GM06990 (cell line): ENCODE data around the gene RNASET2.

Source experiments
- DNase-seq: peaks from one replicate; pipeline ENCODE4 v3.0.0-alpha.2; 2011; ENCODE audit not compliant: insufficient read length; ENCODE audit errors: extremely low read depth
- H3K27me3 ChIP-seq: replicated peaks from 2 replicates; pipeline ENCODE4 v1.6.0; 2011; ENCODE audit warnings: low read length; ENCODE audit not compliant: control insufficient read depth, insufficient read depth
- H3K36me3 ChIP-seq: 2 replicates; pipeline ENCODE4 v1.5.1; 2011; ENCODE audit warnings: low read length; ENCODE audit not compliant: control insufficient read depth, insufficient read depth
- H3K4me3 ChIP-seq: replicated peaks from 2 replicates; pipeline ENCODE4 v1.5.1; 2011; ENCODE audit warnings: low read depth, mild to moderate bottlenecking, control low read depth, low read length
- CTCF ChIP-seq: IDR thresholded peaks from 2 replicates; pipeline ENCODE4 v1.5.1; 2011; ENCODE audit warnings: low read length, control low read depth, mild to moderate bottlenecking, inconsistent platforms; ENCODE audit not compliant: insufficient read depth, poor library complexity, severe bottlenecking

The RNASET2 gene

GRCh38 chr6:166969390-166970002, 13.1 kb upstream of the RNASET2 start:
- H3K27me3 ChIP-seq = no peaks in the 10 kb centered on the region
- TF ChIP-seq CTCF = no peak
- no peak for DNase-seq
- H3K4me3 ChIP-seq = no peak overlapping the region
- H3K36me3 ChIP-seq = no peaks in the 10 kb centered on the region; the same call in 1 of the 2 replicates

- no peak for DNase-seq
- Histone ChIP-seq H3K36me3 (no peaks in the 10 kb centered on the region), H3K4me3 (no peak overlapping the region), H3K27me3 (no peaks in the 10 kb centered on the region)
- no peak for TF ChIP-seq CTCF
Measured at GRCh38 chr6:166966268-166966667, 9.9 kb upstream of the RNASET2 start.

DNA sequence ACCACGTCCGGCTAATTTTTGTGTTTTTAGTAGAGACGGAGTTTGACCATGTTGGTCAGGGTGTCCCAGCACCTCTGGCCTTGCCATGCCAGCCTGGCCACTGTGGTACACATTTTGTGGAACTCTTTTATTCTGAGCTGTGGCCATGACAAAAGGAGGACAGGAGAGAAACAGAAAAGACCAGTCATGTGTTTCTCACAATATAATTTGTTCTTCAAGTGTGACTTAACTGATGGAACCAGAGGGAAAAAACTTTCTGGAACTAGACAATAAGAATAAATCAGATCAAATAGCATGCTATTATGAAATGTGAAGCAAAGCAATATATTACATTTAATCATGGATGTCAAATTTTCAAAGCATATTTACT, 4.2 kb upstream of the RNASET2 start:
- Histone ChIP-seq H3K4me3 (no peak overlapping the region), H3K27me3 (no peaks in the 10 kb centered on the region), H3K36me3 (no peaks in the 10 kb centered on the region)
- no peak for DNase-seq
- TF ChIP-seq CTCF = no peak

- Histone ChIP-seq H3K4me3 (no peak overlapping the region), H3K27me3 (no peaks in the 10 kb centered on the region), H3K36me3 (no peaks in the 10 kb centered on the region)
- TF ChIP-seq CTCF = no peak
- DNase-seq = no peak
Measured at GRCh38 chr6:166959911-166960608, 3.7 kb upstream of the RNASET2 start.

- H3K27me3 ChIP-seq = no peaks in the 10 kb centered on the region
- peak; percentile 44 for DNase-seq
- no peaks in the 10 kb centered on the region for H3K36me3 ChIP-seq
- no peak for TF ChIP-seq CTCF
- peak overlapping the region; percentile 0; the same call in 1 of the 2 replicates for H3K4me3 ChIP-seq
Measured at GRCh38 chr6:166958926-166959861, 2.8 kb upstream of the RNASET2 start.
